ENCODE data around the gene DHRS1.

The DHRS1 gene

GRCh38 chr14:24263848-24264247, 35.7 kb downstream of the DHRS1 start:
- DNase-seq (ENCODE audit: low read depth in 2 of 2), result no peak

- no peak for DNase-seq (ENCODE audit: low read depth in 2 of 2)
These were observed 36.5 kb downstream of the DHRS1 start, which contains the start of gene TGM1 for GRCh38 chr14:24262821-24263733. Gene TGM1, minus strand, starts transcription at chr14:24263177. Its CDS starts 825 bp downstream, at chr14:24262352.

- no peak for DNase-seq (ENCODE audit: low read depth in 2 of 2)
These were observed 37.6 kb downstream of the DHRS1 start for GRCh38 chr14:24261969-24262327.

GRCh38 chr14:24261256-24261968, 38.2 kb downstream of the DHRS1 start:
- DNase-seq (ENCODE audit: low read depth in 2 of 2), result no peak

- DNase-seq (ENCODE audit: low read depth in 2 of 2), result no peak
These were observed 38.8 kb downstream of the DHRS1 start for GRCh38 chr14:24260780-24261157.

- DNase-seq (ENCODE audit: low read depth in 2 of 2), result no peak
These were observed 39.4 kb downstream of the DHRS1 start for GRCh38 chr14:24260026-24260779.

- DNase-seq (ENCODE audit: low read depth in 2 of 2), result no peak
These were observed 40.1 kb downstream of the DHRS1 start for GRCh38 chr14:24259282-24260025.

- DNase-seq (ENCODE audit: low read depth in 2 of 2), result no peak
These were observed 40.9 kb downstream of the DHRS1 start for GRCh38 chr14:24258548-24259265.

GRCh38 chr14:24258119-24258518, 41.5 kb downstream of the DHRS1 start:
- no peak for DNase-seq (ENCODE audit: low read depth in 2 of 2)

- no peak for DNase-seq (ENCODE audit: low read depth in 2 of 2)
These were observed 42.6 kb downstream of the DHRS1 start for GRCh38 chr14:24256960-24257359.

- DNase-seq (ENCODE audit: low read depth in 2 of 2), result no peak
These were observed 43.5 kb downstream of the DHRS1 start for GRCh38 chr14:24255931-24256711.

GRCh38 chr14:24255438-24255837, 44.1 kb downstream of the DHRS1 start:
- no peak for DNase-seq (ENCODE audit: low read depth in 2 of 2)

GRCh38 chr14:24254630-24255392, 44.8 kb downstream of the DHRS1 start:
- no peak for DNase-seq (ENCODE audit: low read depth in 2 of 2)

- no peak for DNase-seq (ENCODE audit: low read depth in 2 of 2)
These were observed 45.6 kb downstream of the DHRS1 start for GRCh38 chr14:24253936-24254335.

GRCh38 chr14:24252289-24253124, 47.1 kb downstream of the DHRS1 start:
- no peak for DNase-seq (ENCODE audit: low read depth in 2 of 2)

GRCh38 chr14:24251880-24252288, 47.7 kb downstream of the DHRS1 start:
- DNase-seq (ENCODE audit: low read depth in 2 of 2), result no peak

- DNase-seq (ENCODE audit: low read depth in 2 of 2), result no peak
These were observed 49.2 kb downstream of the DHRS1 start for GRCh38 chr14:24250354-24250753.

All from stimulated activated CD4-positive, alpha-beta T cell treated with anti-CD3 and anti-CD28 coated beads, Interleukin-1b, Interleukin-23, amount 100 ng/mL, for 1 hour (primary cell).